Activated T-cell treated with anti-CD3 and anti-CD28 coated beads, Interleukin-2, amount 50 U/mL, for 4 hours (primary cell): Measurements from ENCODE around the gene ISYNA1. TPM values are rescaled to one million over a fixed set of nuclear protein-coding genes. Genes with fewer than 3 reads are reported as not detected.

Source experiments
- ATAC-seq, 2 donors: fragments of 200-7000 bp; cut with Tn5 transposase; one replicate each; pipeline ENCODE4 v1.10.0; 2021
- DNase-seq: peaks from one replicate; pipeline ENCODE4 v3.0.0-alpha.2; 2020
- H3K27me3 Mint-ChIP-seq: one replicate; pipeline ENCODE4 v1.8.0; 2021; ENCODE audit warnings: low read depth, mixed read lengths
- H3K36me3 Mint-ChIP-seq: one replicate; pipeline ENCODE4 v1.8.0; 2022; ENCODE audit warnings: mixed read lengths; ENCODE audit not compliant: insufficient read depth
- H3K4me1 Mint-ChIP-seq: one replicate; pipeline ENCODE4 v1.8.0; 2021; ENCODE audit warnings: low read depth, mixed read lengths
- H3K4me3 Mint-ChIP-seq: one replicate; pipeline ENCODE4 v1.8.0; 2021; ENCODE audit warnings: mild to moderate bottlenecking, moderate library complexity, mixed read lengths
- H3K9me3 Mint-ChIP-seq: one replicate; pipeline ENCODE4 v1.8.0; 2021; ENCODE audit warnings: mixed read lengths
- total RNA-seq, 3 donors: library from RNA; stranded (reverse); gene quantifications; one replicate each; pipeline ENCODE4 v1.2.1, GENCODE V29; 2021

The ISYNA1 gene
- total RNA-seq, 3 donors from 2014 or later: 10.2 to 16.6 (median 14.4) TPM

DNA sequence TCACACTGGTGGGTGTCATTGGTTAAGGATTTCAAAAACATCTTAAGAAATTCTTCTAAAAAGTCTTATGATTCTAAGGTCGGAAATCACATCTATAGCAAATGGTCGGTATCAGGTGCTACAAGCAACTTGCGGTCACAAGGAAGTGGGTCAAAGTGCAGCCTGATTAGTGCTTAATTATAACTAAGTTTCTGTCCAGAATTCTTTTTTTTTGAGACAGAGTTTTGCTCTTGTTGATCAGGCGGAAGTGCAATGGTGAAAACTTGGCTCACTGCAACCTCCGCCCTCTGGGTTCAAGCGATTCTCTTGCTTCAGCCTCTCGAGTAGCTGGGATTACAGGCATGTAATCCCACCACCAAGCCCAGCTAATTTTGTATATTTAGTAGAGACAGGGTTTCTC is 53.2 kb downstream of the ISYNA1 start:
- peaks cover 7% of the 10 kb centered on the region for H3K4me1 Mint-ChIP-seq
- H3K9me3 Mint-ChIP-seq: no peaks in the 10 kb centered on the region
- no peak for ATAC-seq
- no peak overlapping the region for H3K4me3 Mint-ChIP-seq
- H3K27me3 Mint-ChIP-seq: peaks cover 56% of the 10 kb centered on the region
- no peaks in the 10 kb centered on the region for H3K36me3 Mint-ChIP-seq
- DNase-seq: no peak

Other genes starting within 250 kb of the ISYNA1 start
- gene MPV17L2, start 244.9 kb downstream of the ISYNA1 start, total RNA-seq: 10 to 100 TPM; 33.9 to 39.7 (median 35.7) TPM
- 1 to 10 TPM; 3.6 to 8.0 (median 6.6) TPM for gene RAB3A, start 234.1 kb downstream of the ISYNA1 start, total RNA-seq
- not detected for gene PDE4C, start 211.7 kb downstream of the ISYNA1 start, total RNA-seq
- gene IQCN, start 163.7 kb downstream of the ISYNA1 start, total RNA-seq: under 1 TPM; 0.35 to 0.42 (median 0.38) TPM
- gene JUND, start 156.5 kb downstream of the ISYNA1 start, total RNA-seq: 100 to 1,000 TPM; 232 to 244 (median 242) TPM
- gene LSM4, start 115.1 kb downstream of the ISYNA1 start, total RNA-seq: 100 to 1,000 TPM; 209 to 254 (median 230) TPM
- gene PGPEP1, start 97.5 kb downstream of the ISYNA1 start, total RNA-seq: 10 to 100 TPM; 12.8 to 14.7 (median 13.0) TPM
- gene GDF15, start 52.0 kb downstream of the ISYNA1 start, total RNA-seq: under 1 TPM; 0.53 to 0.71 (median 0.56) TPM
- gene LRRC25, start 40.5 kb downstream of the ISYNA1 start, total RNA-seq: not detected
- 100 to 1,000 TPM; 119 to 155 (median 135) TPM for gene SSBP4, start 18.7 kb downstream of the ISYNA1 start, total RNA-seq
- gene ELL, start 83.9 kb upstream of the ISYNA1 start, total RNA-seq: 10 to 100 TPM; 25.6 to 32.5 (median 28.8) TPM
- gene FKBP8, start 105.4 kb upstream of the ISYNA1 start, total RNA-seq: 100 to 1,000 TPM; 155 to 163 (median 155) TPM
- 100 to 1,000 TPM; 112 to 129 (median 126) TPM for gene KXD1, start 119.7 kb upstream of the ISYNA1 start, total RNA-seq
- 1,000 to 10,000 TPM; 1,928 to 2,027 (median 1,945) TPM for gene UBA52, start 133.7 kb upstream of the ISYNA1 start, total RNA-seq
- 100 to 1,000 TPM in 2 of 3 donors, 10 to 100 TPM in 1; 99.7 to 139 (median 119) TPM for gene REX1BD, start 150.7 kb upstream of the ISYNA1 start, total RNA-seq
- under 1 TPM in 2 of 3 donors, not detected in 1; 0.32 to 0.76 TPM for gene CRLF1, start 168.7 kb upstream of the ISYNA1 start, total RNA-seq
- not detected for gene TMEM59L, start 174.7 kb upstream of the ISYNA1 start, total RNA-seq
- 10 to 100 TPM; 14.7 to 20.3 (median 17.0) TPM for gene KLHL26, start 198.9 kb upstream of the ISYNA1 start, total RNA-seq
- 1 to 10 TPM; 7.8 to 9.6 (median 8.9) TPM for gene CRTC1, start 245.5 kb upstream of the ISYNA1 start, total RNA-seq